GDM1 (cell line): ENCODE results near the gene ENC1.

Experiments used
- DNase-seq: peaks from one replicate; lab custom pipeline; 2025; lab: John Stamatoyannopoulos, UW

The ENC1 gene

GRCh38 chr5:74608736-74609601, 31.6 kb downstream of the ENC1 start:
- DNase-seq, result no peak

- no peak for DNase-seq
Measured at GRCh38 chr5:74605759-74606158, 34.8 kb downstream of the ENC1 start.

DNA sequence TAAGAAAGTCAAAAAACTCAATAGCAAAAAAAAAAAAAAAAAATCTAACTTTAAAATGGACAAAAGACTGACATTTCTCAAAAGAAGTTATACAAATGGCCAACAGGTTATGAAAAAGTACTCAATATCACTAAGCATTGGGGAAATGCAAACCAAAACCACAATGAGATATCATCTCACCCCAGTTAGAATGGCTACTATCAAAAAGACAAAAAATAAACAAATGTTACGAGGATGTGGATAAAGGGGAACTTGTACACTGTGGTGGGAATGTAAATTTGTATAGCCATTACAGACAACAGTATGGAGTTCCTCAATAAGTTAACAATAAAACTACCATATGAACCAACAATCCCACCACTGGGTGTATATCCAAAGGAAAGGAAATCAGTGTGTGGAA, 37.2 kb downstream of the ENC1 start:
- DNase-seq, result no peak

- DNase-seq, result no peak
Measured at GRCh38 chr5:74599148-74599547, 41.4 kb downstream of the ENC1 start.

DNA sequence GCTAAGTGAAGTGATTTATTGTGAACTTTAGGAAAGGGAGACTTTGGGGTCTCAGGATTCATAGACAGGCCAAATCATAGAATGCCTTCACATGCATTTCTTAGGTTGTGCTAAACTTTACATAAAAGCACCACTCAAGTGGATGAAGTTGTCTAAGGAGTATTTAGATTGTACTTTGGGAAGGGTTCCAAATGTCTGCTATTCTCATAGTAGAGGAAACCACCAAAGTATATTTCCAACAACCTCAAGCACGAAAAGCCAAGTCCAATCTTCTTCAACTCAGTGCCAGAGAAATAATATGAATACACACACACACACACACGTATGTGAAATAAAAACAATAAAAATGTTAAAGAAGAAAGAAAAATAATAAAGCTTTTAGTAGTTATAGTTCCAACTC, 41.8 kb downstream of the ENC1 start:
- DNase-seq, result no peak

GRCh38 chr5:74596927-74597326, 43.6 kb downstream of the ENC1 start:
- DNase-seq, result no peak

GRCh38 chr5:74595143-74595925, 45.2 kb downstream of the ENC1 start:
- no peak for DNase-seq

- DNase-seq, result no peak
Measured at GRCh38 chr5:74594137-74595040, 46.1 kb downstream of the ENC1 start.

DNA sequence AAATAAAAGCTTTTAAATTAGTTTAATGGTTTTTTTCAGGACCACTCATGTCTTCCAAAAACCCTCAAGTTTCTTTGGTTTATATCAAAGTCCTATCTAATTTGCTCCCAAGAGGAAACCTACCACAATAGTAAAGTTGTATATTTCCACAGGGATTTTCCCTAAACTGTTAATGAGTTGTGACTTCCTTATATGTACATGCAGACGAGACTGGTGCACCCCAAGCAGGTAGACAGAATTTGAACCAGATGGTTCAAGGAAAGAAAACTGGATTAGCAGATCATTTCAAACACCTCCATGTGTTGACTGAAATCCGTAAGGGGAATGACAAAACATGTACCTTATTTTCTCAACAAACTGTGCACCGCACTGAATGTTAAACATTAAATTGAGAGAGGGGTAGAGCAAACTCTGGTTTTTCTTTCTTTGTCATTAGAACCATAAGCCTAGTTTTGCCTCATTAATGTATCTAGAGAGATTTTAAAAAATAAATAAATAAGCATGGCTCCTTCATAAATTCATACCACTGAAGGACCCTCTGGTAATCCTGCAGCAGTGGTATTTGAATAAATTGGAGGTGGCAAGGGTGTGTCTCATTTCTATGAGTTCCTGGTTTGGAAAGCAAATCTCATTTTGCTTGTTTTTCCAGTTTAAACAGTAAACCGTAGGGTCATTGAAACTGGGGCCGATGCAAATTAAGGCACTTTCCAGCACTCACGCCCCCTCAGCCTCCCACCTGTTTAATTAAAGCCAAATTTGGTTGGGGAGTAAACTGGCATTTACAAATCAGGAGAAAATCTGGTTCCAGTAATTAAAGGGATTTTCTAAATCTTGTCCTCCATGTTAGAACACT, 51.1 kb downstream of the ENC1 start:
- DNase-seq, result no peak

DNA sequence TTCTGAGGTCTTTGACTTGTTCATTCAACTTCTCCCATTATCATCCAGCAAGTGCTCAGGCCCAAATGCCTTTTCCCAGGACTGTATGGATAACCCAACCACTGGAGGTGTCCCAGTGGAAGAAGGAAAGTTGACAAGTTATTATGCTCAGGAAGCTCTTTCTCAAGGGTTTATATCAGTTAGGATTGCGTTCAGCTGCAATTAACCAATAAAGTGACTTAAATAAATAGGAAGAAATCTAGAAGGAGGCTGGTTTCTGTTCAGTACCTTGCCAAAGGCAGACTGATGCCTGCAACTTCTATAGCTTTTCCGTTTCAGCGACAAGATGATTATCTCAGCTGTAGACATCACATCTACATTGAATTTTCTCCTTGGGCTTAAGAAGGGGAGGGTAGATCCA, 52.1 kb downstream of the ENC1 start:
- no peak for DNase-seq

DNA sequence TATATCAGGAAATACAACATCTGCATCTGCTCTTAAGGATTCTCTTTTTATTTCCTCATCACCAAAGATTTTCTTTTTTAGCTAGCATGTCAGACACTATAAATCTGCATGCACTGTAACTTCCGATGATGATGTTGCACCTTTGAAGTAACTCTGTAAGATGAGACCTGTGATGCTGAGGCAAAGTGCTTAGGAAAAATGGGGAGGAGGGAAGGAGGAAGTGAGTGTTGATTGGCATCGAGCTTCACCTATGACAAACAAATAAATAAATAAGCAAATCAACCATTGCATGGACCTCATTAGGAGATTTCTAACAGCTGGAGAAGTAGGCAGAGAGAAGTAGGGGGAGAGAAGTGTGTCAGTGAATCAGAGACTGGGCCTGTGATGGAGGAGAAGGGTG, 52.6 kb downstream of the ENC1 start:
- DNase-seq, result no peak

DNA sequence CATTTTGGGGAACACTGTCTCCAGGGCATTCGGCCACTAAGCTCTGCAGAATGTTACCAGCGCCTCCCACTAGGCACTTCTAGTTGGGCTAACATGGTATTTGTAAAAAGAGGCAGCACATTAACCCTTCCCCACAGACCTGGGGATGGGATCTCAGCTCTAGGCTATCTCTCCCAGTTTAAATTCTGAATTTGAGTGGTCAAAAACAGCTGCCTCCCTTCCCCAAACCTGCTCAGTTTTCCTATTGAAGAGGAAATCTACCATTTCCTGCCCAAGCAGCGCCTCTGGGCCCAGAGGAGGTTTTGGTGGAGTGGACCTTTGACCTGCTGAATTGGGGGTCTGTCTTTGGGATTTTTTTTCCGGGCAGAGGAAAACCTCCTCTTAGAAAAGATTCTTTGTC, 53.2 kb downstream of the ENC1 start:
- no peak for DNase-seq

GRCh38 chr5:74586856-74587255, 53.7 kb downstream of the ENC1 start:
- DNase-seq, result no peak

- no peak for DNase-seq
Measured at GRCh38 chr5:74582853-74583252, 57.7 kb downstream of the ENC1 start.

DNA sequence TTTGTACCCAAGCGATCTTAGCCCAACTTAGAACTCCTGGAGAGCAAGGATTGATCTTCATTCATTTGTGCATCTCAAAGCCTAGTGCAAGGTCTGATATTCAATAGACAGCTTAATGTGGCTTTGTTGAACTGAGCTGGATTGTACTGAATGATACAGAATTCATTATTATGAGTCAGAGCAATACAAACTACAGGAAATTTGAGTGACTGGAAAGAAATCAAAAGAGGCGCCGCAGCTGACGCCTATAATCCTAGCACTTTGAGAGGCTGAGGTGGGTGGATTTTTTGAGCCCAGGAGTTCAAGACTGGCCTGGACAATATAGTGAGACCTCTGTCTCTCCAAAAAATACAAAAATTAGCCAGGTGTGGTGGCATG, 58.6 kb downstream of the ENC1 start:
- DNase-seq, result no peak

- no peak for DNase-seq
Measured at GRCh38 chr5:74580729-74581109, 59.8 kb downstream of the ENC1 start.

DNA sequence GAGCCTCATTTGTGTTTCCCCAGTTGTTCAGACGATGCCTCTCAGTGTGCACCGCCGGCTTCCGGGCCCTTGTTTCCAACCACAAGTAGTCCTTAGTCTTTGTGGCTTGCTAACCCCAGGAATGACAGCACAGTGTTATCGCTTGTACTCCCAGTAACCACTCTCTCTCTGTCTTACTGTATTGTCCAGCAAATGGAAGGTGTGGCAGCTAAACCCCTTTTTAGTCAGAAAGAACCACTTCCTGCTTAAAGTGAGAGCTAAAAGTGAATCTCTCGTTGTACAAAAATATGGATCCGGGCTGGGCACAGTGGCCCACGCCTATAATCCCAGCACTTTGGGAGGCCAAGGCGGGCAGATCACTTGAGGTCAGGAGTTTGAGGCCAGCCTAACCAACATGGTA, 61.3 kb downstream of the ENC1 start:
- DNase-seq, result no peak

- no peak for DNase-seq
Measured at GRCh38 chr5:74578356-74579044, 62.0 kb downstream of the ENC1 start.
